GM12878 (cell line): ENCODE data around the gene TSSC4. TPM values are rescaled to one million over a fixed set of nuclear protein-coding genes. Genes with fewer than 3 reads are reported as not detected.

Experiments used
- ATAC-seq: fragments of 200-7000 bp; cut with Tn5 transposase; 3 replicates; pipeline ENCODE4 v1.9.1; 2020; ENCODE audit warnings: mild to moderate bottlenecking, moderate library complexity
- BruUV-seq: library from RNA; stranded (reverse); fragments of 400-500 nt; replicated peaks from 2 replicates; lab custom pipeline; 2021; lab: Mats Ljungman, UMichigan
- CTCF ChIA-PET: fragments of 300-600 bp; sonication (Branson Sonifier 250); formaldehyde crosslinking; extraction: SDS; loops from one replicate; lab custom pipeline; 2021; ENCODE audit warnings: inconsistent platforms; lab: Yijun Ruan, JAX
- POLR2A ChIA-PET: fragments of 350-600 bp; formaldehyde crosslinking; extraction: SDS; loops from one replicate; lab custom pipeline; 2021; ENCODE audit warnings: inconsistent platforms; lab: Charles Lee
- RAD21 ChIA-PET: fragments of 300-600 bp; sonication (Branson Sonifier 250); formaldehyde crosslinking; loops from one replicate; lab custom pipeline; 2023; ENCODE audit warnings: antibody characterized with exemption; ENCODE audit not compliant: unreplicated experiment; lab: Charles Lee
- SMC1A ChIA-PET: fragments of 300-600 bp; sonication (Branson Sonifier 250); formaldehyde crosslinking; loops from one replicate; lab custom pipeline; 2023; ENCODE audit not compliant: unreplicated experiment, uncharacterized antibody; lab: Charles Lee
- DNase-seq: peaks from one replicate; pipeline ENCODE4 v3.0.0-alpha.2; 2011; ENCODE audit warnings: low read depth, low spot score
- FAIRE-seq: peaks from 3 replicates; lab custom pipeline; 2011; peaks lifted over from hg19 to GRCh38; lab: Jason Lieb, UNC
- H2AFZ ChIP-seq: 2 replicates; pipeline ENCODE4 v1.6.0; 2011; ENCODE audit warnings: low read depth, low read length, control low read depth; ENCODE audit not compliant: control insufficient read depth
- H3K27ac ChIP-seq: 2 replicates; pipeline ENCODE4 v1.5.1; 2011; ENCODE audit warnings: control low read depth; ENCODE audit not compliant: control insufficient read depth, insufficient read depth
- H3K27me3 ChIP-seq, 2 experiments: replicated peaks in 1 of 2; 2 replicates each; pipeline versions ENCODE4 v1.6.0 to v1.6.1; 2011; ENCODE audit warnings: low read length in 1 of 2; ENCODE audit not compliant: control insufficient read depth in 2 of 2, insufficient read depth in 2 of 2
- H3K36me3 ChIP-seq, 2 experiments: 2 replicates each; pipeline ENCODE4 v1.5.1; 2011; ENCODE audit warnings: low read length in 1 of 2; ENCODE audit not compliant: control insufficient read depth in 2 of 2, insufficient read depth in 2 of 2
- H3K4me1 ChIP-seq: 2 replicates; pipeline ENCODE4 v1.6.1; 2011; ENCODE audit warnings: mild to moderate bottlenecking, low read length, moderate library complexity, mixed read lengths; ENCODE audit not compliant: control insufficient read depth, insufficient read depth
- H3K4me2 ChIP-seq: 2 replicates; pipeline ENCODE4 v1.6.0; 2011; ENCODE audit warnings: control low read depth; ENCODE audit not compliant: control insufficient read depth, insufficient read depth
- H3K4me3 ChIP-seq: fragments of 200-600 bp; sonication (generic); 2 replicates; pipeline ENCODE4 v1.5.1; 2016
- H3K79me2 ChIP-seq: 2 replicates; pipeline ENCODE4 v1.6.0; 2011; ENCODE audit warnings: low read length; ENCODE audit not compliant: control insufficient read depth, insufficient read depth
- H3K9ac ChIP-seq: 2 replicates; pipeline ENCODE4 v1.8.0; 2011; ENCODE audit warnings: low read length, control low read depth, mixed read lengths; ENCODE audit not compliant: control insufficient read depth, insufficient read depth
- H3K9me3 ChIP-seq: replicated peaks from 3 replicates; pipeline ENCODE4 v1.5.1; 2011; ENCODE audit warnings: mild to moderate bottlenecking, low read length; ENCODE audit not compliant: control insufficient read depth, insufficient read depth
- H4K20me1 ChIP-seq: 2 replicates; pipeline ENCODE4 v1.6.0; 2011; ENCODE audit not compliant: control insufficient read depth, insufficient read depth
- ESRRA ChIP-seq: IDR thresholded peaks from 2 replicates; pipeline ENCODE4 v1.6.1; 2012; ENCODE audit warnings: mild to moderate bottlenecking, low read length, improper control_type of control experiment
- ETV6 ChIP-seq, 2 experiments: fragments of 450-650 bp in 1 of 2; IDR thresholded peaks in 1 of 2; conservative IDR thresholded peaks in 1 of 2; 2 replicates each; pipeline ENCODE4 v1.6.1; 2014; ENCODE audit warnings: antibody characterized with exemption in 1 of 2, borderline replicate concordance in 1 of 2, low read depth in 1 of 2, mild to moderate bottlenecking in 1 of 2, moderate library complexity in 1 of 2
- HDAC6 ChIP-seq: fragments of 200-600 bp; sonication (generic); IDR thresholded peaks from one replicate; pipeline ENCODE4 v1.8.0; 2017; ENCODE audit warnings: antibody characterized with exemption; ENCODE audit not compliant: unreplicated experiment
- HSF1 ChIP-seq: fragments of 150-350 bp; IDR thresholded peaks from 2 replicates; pipeline ENCODE4 v1.6.1; 2014; ENCODE audit warnings: mild to moderate bottlenecking, low read depth, low read length
- IKZF2 ChIP-seq, 2 experiments: fragments of 450-650 bp; IDR thresholded peaks; 2 replicates each; pipeline ENCODE4 v1.6.1; 2017; ENCODE audit warnings: mild to moderate bottlenecking in 2 of 2, moderate library complexity in 2 of 2
- IRF4 ChIP-seq: IDR thresholded peaks from 2 replicates; pipeline ENCODE4 v1.6.1; 2011; ENCODE audit warnings: low read depth, low read length
- LARP7 ChIP-seq: fragments of 450-650 bp; IDR thresholded peaks from 2 replicates; pipeline ENCODE4 v1.6.1; 2017; ENCODE audit warnings: mild to moderate bottlenecking
- MEF2A ChIP-seq: IDR thresholded peaks from 2 replicates; pipeline ENCODE4 v1.6.1; 2011; ENCODE audit warnings: low read depth, mild to moderate bottlenecking, low read length, moderate library complexity; ENCODE audit not compliant: insufficient read depth
- NKRF ChIP-seq: fragments of 450-650 bp; conservative IDR thresholded peaks from 2 replicates; pipeline ENCODE4 v1.6.1; 2017; ENCODE audit warnings: mild to moderate bottlenecking, moderate library complexity
- NR2C2 ChIP-seq: IDR thresholded peaks from 2 replicates; pipeline ENCODE4 v1.6.1; 2011; ENCODE audit warnings: borderline replicate concordance, low read depth; ENCODE audit not compliant: control insufficient read depth, insufficient read length
- PML ChIP-seq: IDR thresholded peaks from 2 replicates; pipeline ENCODE4 v1.6.1; 2012; ENCODE audit warnings: low read length, inconsistent platforms
- SREBF1 ChIP-seq: IDR thresholded peaks from 2 replicates; pipeline ENCODE4 v1.6.1; 2012; ENCODE audit warnings: mild to moderate bottlenecking, low read length
- SREBF2 ChIP-seq: IDR thresholded peaks from 2 replicates; pipeline ENCODE4 v1.6.1; 2012; ENCODE audit warnings: mild to moderate bottlenecking, low read length
- YY1 ChIP-seq: IDR thresholded peaks from 2 replicates; pipeline ENCODE4 v1.6.1; 2011; ENCODE audit warnings: low read depth, mild to moderate bottlenecking, low read length
- ZZZ3 ChIP-seq: IDR thresholded peaks from 2 replicates; pipeline ENCODE4 v1.6.1; 2011; ENCODE audit warnings: low read depth; ENCODE audit not compliant: control insufficient read depth, insufficient read length
- WGBS: methylation state at CpG from one replicate; pipeline ENCODE4 v1.1.6; 2016; ENCODE audit warnings: low lambda C conversion rate; ENCODE audit not compliant: insufficient replicate concordance, insufficient coverage; ENCODE audit errors: missing lambda C conversion rate; 5-methylcytosine and 5-hydroxymethylcytosine counted together
- in situ Hi-C: fragments of 300-500 bp; cut with MboI; formaldehyde crosslinking; loops from 9 replicates; pipeline ENCODE4 v1.14.3; 2018; ENCODE audit warnings: mixed read lengths
- intact Hi-C: fragments of 100-400 bp; cut with micrococcal nuclease; formaldehyde crosslinking; loops from one replicate; pipeline ENCODE4 v1.14.2; 2022; ENCODE audit not compliant: unreplicated experiment
- polyA plus RNA-seq, 11 experiments: library from polyadenylated mRNA; depleted of rRNA in 4 of 11; unstranded in 6 of 11; stranded (reverse) in 5 of 11; fragments of >200 nt; fragmentation: Nextera tagmentation in 4 of 11; fragmentation: Illumina TruSeq in 1 of 11; extraction: Ambion mirVana in 4 of 11; extraction: Trizol in 1 of 11; gene quantifications; 1 replicate in 1 of 11; 2 replicates in 10 of 11; pipeline versions ENCODE4 v1.2.1 to v1.2.3, GENCODE V29; 2011 to 2016; ENCODE audit warnings: inconsistent platforms in 2 of 11, missing spikeins in 2 of 11, low read depth in 1 of 11
- total RNA-seq, 4 experiments: library from RNA; depleted of rRNA in 3 of 4; stranded (reverse); fragments of >200 nt in 3 of 4; fragmentation: Illumina TruSeq in 1 of 4; extraction: Trizol in 1 of 4; gene quantifications; 2 replicates each; pipeline versions ENCODE4 v1.2.1 to v1.2.3, GENCODE V29; 2013 to 2021
- TF ChIP-seq, protein P1 (sequence below): IDR thresholded peaks from 2 replicates; pipeline ENCODE4 v1.6.1; 2012; ENCODE audit warnings: mild to moderate bottlenecking, low read depth, low read length
- TF ChIP-seq, protein P2 (sequence below): fragments of 450-650 bp; IDR thresholded peaks from 2 replicates; pipeline ENCODE4 v1.6.1; 2017; ENCODE audit warnings: borderline replicate concordance

Gene TSSC4
- total and polyA plus RNA-seq, 10 of the 15 experiments (the other 5 are each of a cell fraction or from before 2014, with no cell fraction given): 0.69 to 70.1 (median 25.7) TPM

DNA sequence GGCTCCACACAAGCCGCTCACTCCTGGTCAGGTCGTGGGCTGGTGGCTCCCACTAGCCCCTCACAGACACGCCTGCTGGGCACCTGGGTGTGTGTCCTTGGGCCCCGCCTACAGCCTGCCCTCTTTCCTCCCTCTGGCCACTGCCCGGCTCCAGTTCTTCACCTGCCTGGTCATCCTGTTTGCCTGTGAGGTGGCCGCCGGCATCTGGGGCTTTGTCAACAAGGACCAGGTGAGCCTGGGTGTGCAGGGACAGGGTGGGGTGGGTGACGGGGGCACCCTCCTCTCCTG is 5.8 kb upstream of the TSSC4 start:
- ChIA-PET RAD21 (no interaction called here), CTCF (interaction anchor here (1.1 kb wide), 1 partner anchor 12 kb away, joined by 3 read pairs; no protein-coding TSS in a partner anchor), SMC1A (no interaction called here), POLR2A (no interaction called here)
- H2AFZ ChIP-seq: no peak overlapping the region
- peaks cover 13% of the 10 kb centered on the region for H3K79me2 ChIP-seq
- H3K9ac ChIP-seq: no peak overlapping the region; the same call in 1 of the 2 replicates
- H3K9me3 ChIP-seq: no peaks in the 10 kb centered on the region
- FAIRE-seq (no peak), DNase-seq (no peak), ATAC-seq (no peak)
- in situ Hi-C loops (loop anchor here (25.0 kb wide), 1 partner anchor 1582 kb away; the partner anchor contains the start of genes PIDD1, PNPLA2 and RPLP2), intact Hi-C loops (no loop called here)
- no peaks in the 10 kb centered on the region for H3K27me3 ChIP-seq
- H3K4me3 ChIP-seq: no peak overlapping the region
- peaks cover 27% of the 10 kb centered on the region for H3K4me1 ChIP-seq
- WGBS: 64% methylated on average over 8 of the region's 8 CpGs
- no peak overlapping the region for H3K27ac ChIP-seq
- no TSS peak for BruUV-seq
- peaks cover 0 to 54% of the 10 kb centered on the region in 2 experiments; a peak in 3 of 4 replicates for H3K36me3 ChIP-seq
- no peak overlapping the region for H3K4me2 ChIP-seq
- H4K20me1 ChIP-seq: no peaks in the 10 kb centered on the region; the same call in 1 of the 2 replicates
- TF ChIP-seq YY1: no peak
- TF ChIP-seq ZZZ3: no peak
- no peak for TF ChIP-seq LARP7
- no peak for TF ChIP-seq HDAC6
- TF ChIP-seq, protein P1, sequence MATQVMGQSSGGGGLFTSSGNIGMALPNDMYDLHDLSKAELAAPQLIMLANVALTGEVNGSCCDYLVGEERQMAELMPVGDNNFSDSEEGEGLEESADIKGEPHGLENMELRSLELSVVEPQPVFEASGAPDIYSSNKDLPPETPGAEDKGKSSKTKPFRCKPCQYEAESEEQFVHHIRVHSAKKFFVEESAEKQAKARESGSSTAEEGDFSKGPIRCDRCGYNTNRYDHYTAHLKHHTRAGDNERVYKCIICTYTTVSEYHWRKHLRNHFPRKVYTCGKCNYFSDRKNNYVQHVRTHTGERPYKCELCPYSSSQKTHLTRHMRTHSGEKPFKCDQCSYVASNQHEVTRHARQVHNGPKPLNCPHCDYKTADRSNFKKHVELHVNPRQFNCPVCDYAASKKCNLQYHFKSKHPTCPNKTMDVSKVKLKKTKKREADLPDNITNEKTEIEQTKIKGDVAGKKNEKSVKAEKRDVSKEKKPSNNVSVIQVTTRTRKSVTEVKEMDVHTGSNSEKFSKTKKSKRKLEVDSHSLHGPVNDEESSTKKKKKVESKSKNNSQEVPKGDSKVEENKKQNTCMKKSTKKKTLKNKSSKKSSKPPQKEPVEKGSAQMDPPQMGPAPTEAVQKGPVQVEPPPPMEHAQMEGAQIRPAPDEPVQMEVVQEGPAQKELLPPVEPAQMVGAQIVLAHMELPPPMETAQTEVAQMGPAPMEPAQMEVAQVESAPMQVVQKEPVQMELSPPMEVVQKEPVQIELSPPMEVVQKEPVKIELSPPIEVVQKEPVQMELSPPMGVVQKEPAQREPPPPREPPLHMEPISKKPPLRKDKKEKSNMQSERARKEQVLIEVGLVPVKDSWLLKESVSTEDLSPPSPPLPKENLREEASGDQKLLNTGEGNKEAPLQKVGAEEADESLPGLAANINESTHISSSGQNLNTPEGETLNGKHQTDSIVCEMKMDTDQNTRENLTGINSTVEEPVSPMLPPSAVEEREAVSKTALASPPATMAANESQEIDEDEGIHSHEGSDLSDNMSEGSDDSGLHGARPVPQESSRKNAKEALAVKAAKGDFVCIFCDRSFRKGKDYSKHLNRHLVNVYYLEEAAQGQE: no peak
- no peak for TF ChIP-seq SREBF1
- TF ChIP-seq MEF2A: no peak
- TF ChIP-seq SREBF2: no peak
- no peak for TF ChIP-seq ESRRA
- no peak for TF ChIP-seq HSF1
- TF ChIP-seq NKRF: no peak
- TF ChIP-seq IKZF2 (IDR thresholded peaks at IDR 0.05): no peak
- TF ChIP-seq NR2C2: no peak
- TF ChIP-seq IRF4: no peak
- TF ChIP-seq, protein P2, sequence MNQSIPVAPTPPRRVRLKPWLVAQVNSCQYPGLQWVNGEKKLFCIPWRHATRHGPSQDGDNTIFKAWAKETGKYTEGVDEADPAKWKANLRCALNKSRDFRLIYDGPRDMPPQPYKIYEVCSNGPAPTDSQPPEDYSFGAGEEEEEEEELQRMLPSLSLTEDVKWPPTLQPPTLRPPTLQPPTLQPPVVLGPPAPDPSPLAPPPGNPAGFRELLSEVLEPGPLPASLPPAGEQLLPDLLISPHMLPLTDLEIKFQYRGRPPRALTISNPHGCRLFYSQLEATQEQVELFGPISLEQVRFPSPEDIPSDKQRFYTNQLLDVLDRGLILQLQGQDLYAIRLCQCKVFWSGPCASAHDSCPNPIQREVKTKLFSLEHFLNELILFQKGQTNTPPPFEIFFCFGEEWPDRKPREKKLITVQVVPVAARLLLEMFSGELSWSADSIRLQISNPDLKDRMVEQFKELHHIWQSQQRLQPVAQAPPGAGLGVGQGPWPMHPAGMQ: no peak
- no peak for TF ChIP-seq ETV6 (conservative IDR thresholded peaks at IDR 0.05 in 1 of 2, IDR thresholded peaks at IDR 0.05 in 1 of 2; ENCODE audit: borderline replicate concordance in 1 of 2, low read depth in 1 of 2)
- no peak for TF ChIP-seq PML
